Naive thymus-derived CD8-positive, alpha-beta T cell (primary cell): Measurements from ENCODE around the gene TMIGD3. TPM values are rescaled to one million over a fixed set of nuclear protein-coding genes. Genes with fewer than 3 reads are reported as not detected.

Experiments
- ATAC-seq, 2 donors: fragments of 150-1000 bp; cut with Tn5 transposase in 1 of 2; sonication (Bioruptor Pico), chemical (Tn5 transposase) in 1 of 2; 1 replicate in 1 of 2; 2 replicates in 1 of 2; pipeline ENCODE4 v1.10.0; 2021; ENCODE audit warnings: mild to moderate bottlenecking in 2 of 2, moderate library complexity in 2 of 2
- POLR2A ChIA-PET: fragments of 350-600 bp; sonication (Branson Sonifier 250); formaldehyde crosslinking; loops from one replicate; lab custom pipeline; 2021; ENCODE audit warnings: antibody characterized with exemption; lab: Charles Lee
- DNase-seq, 10 donors: peaks; one replicate each; pipeline versions ENCODE4 v3.0.0 to v3.0.0-alpha.2; 2020 to 2022
- H3K27ac Mint-ChIP-seq, 10 donors: one replicate each; pipeline ENCODE4 v1.8.0; 2020 to 2022; ENCODE audit warnings: mild to moderate bottlenecking in 10 of 10, mixed read lengths in 10 of 10, moderate library complexity in 4 of 10, inconsistent platforms in 1 of 10
- H3K27me3 Mint-ChIP-seq, 5 donors: one replicate each; pipeline ENCODE4 v1.8.0; 2021 to 2022; ENCODE audit warnings: mixed read lengths in 5 of 5
- H3K36me3 Mint-ChIP-seq, 3 donors: one replicate each; pipeline ENCODE4 v1.8.0; 2020 to 2022; ENCODE audit warnings: mixed read lengths in 3 of 3, mild to moderate bottlenecking in 2 of 3, inconsistent platforms in 1 of 3
- H3K4me1 Mint-ChIP-seq, 4 donors: one replicate each; pipeline ENCODE4 v1.8.0; 2021 to 2022; ENCODE audit warnings: mixed read lengths in 4 of 4
- H3K4me3 Mint-ChIP-seq, 10 donors: one replicate each; pipeline ENCODE4 v1.8.0; 2020 to 2022; ENCODE audit warnings: mild to moderate bottlenecking in 10 of 10, mixed read lengths in 10 of 10, moderate library complexity in 6 of 10, inconsistent platforms in 1 of 10
- H3K9me3 Mint-ChIP-seq, 9 donors: one replicate each; pipeline ENCODE4 v1.8.0; 2020 to 2022; ENCODE audit warnings: mixed read lengths in 9 of 9, mild to moderate bottlenecking in 3 of 9, inconsistent platforms in 1 of 9, moderate library complexity in 1 of 9
- polyA plus RNA-seq, 3 donors: library from polyadenylated mRNA; unstranded; fragments of 300-500 nt; fragmentation: Illumina TruSeq; gene quantifications; one replicate each; pipeline ENCODE4 v1.2.3, GENCODE V29; 2021
- total RNA-seq, 8 experiments: library from RNA in 2 of 8; stranded (reverse) in 2 of 8; gene quantifications; one replicate each; pipeline ENCODE4 v1.2.3 and lab custom pipeline; 2021 to 2026

The TMIGD3 gene
- total and polyA plus RNA-seq, 5 experiments from 2014 or later = not detected

GRCh38 chr1:111454859-111455641, 48.4 kb downstream of the TMIGD3 start:
- Mint-ChIP-seq H3K4me3 (peak overlapping the region in 1 of 10 donors; percentile 31), H3K27me3 (no peaks in the 10 kb centered on the region), H3K27ac (peak overlapping the region in 8 of 10 donors; percentile 5 to 60 (median 48)), H3K36me3 (peaks cover 8 to 86% (median 28%) of the 10 kb centered on the region in 3 donors), H3K9me3 (no peaks in the 10 kb centered on the region), H3K4me1 (peaks cover 26 to 69% (median 62%) of the 10 kb centered on the region in 4 donors)
- ATAC-seq (no peak), DNase-seq (no peak)
- POLR2A ChIA-PET = no interaction called here

GRCh38 chr1:111453706-111454105, 49.7 kb downstream of the TMIGD3 start:
- H3K36me3 Mint-ChIP-seq = peaks cover 14 to 77% (median 22%) of the 10 kb centered on the region in 3 donors
- no peak for ATAC-seq
- POLR2A ChIA-PET = no interaction called here
- H3K9me3 Mint-ChIP-seq = no peaks in the 10 kb centered on the region
- H3K4me1 Mint-ChIP-seq = peaks cover 34 to 82% (median 70%) of the 10 kb centered on the region in 4 donors
- peak overlapping the region in 1 of 10 donors; percentile 2 for H3K4me3 Mint-ChIP-seq
- no peak for DNase-seq
- no peaks in the 10 kb centered on the region for H3K27me3 Mint-ChIP-seq
- peak overlapping the region in 5 of 10 donors; percentile 28 to 72 (median 33) for H3K27ac Mint-ChIP-seq

- no peaks in the 10 kb centered on the region for H3K9me3 Mint-ChIP-seq
- H3K36me3 Mint-ChIP-seq = peaks cover 14 to 66% (median 22%) of the 10 kb centered on the region in 3 donors
- ATAC-seq = no peak
- POLR2A ChIA-PET = interaction anchor here (0.6 to 1.8 kb wide), 3 partner anchors 12 to 56 kb away, joined by 3 to 6 read pairs (median 3); no protein-coding TSS in a partner anchor
- H3K27ac Mint-ChIP-seq = peak overlapping the region in 4 of 10 donors; percentile 19 to 100 (median 62)
- peak overlapping the region in 3 of 10 donors; percentile 24 to 33 (median 31) for H3K4me3 Mint-ChIP-seq
- H3K27me3 Mint-ChIP-seq = no peaks in the 10 kb centered on the region
- DNase-seq = no peak
- peaks cover 37 to 82% (median 79%) of the 10 kb centered on the region in 4 donors for H3K4me1 Mint-ChIP-seq
Measured at GRCh38 chr1:111452581-111452980, 50.9 kb downstream of the TMIGD3 start.

- Mint-ChIP-seq H3K36me3 (peaks cover 14 to 59% (median 21%) of the 10 kb centered on the region in 3 donors), H3K27me3 (no peaks in the 10 kb centered on the region), H3K9me3 (no peaks in the 10 kb centered on the region), H3K4me1 (peaks cover 41 to 89% (median 87%) of the 10 kb centered on the region in 4 donors), H3K27ac (peak overlapping the region; percentile 98 to 100 (median 99)), H3K4me3 (peak overlapping the region; percentile 94 to 100 (median 100))
- POLR2A ChIA-PET = interaction anchor here (0.8 to 2.5 kb wide), 7 partner anchors 12 to 270 kb away, joined by 3 to 32 read pairs (median 4); no protein-coding TSS in a partner anchor
- ATAC-seq (no peak), DNase-seq (no peak)
Measured at GRCh38 chr1:111450185-111450584, 53.2 kb downstream of the TMIGD3 start.

- POLR2A ChIA-PET = interaction anchor here (0.8 to 2.5 kb wide), 11 partner anchors 9 to 270 kb away, joined by 3 to 32 read pairs (median 5); partner anchors contain the start of gene C1orf162
Measured at GRCh38 chr1:111449703-111450017, 53.8 kb downstream of the TMIGD3 start.

GRCh38 chr1:111448918-111449702, 54.3 kb downstream of the TMIGD3 start, which contains the start of the genes ATP5PB and WDR77:
ATP5PB (plus strand) TSS chr1:111449464; CDS start chr1:111449542, 78 bp downstream.
WDR77 (minus strand) TSS chr1:111449256; CDS start chr1:111449169, 87 bp downstream.
- Mint-ChIP-seq H3K4me3 (peak within 1 kb of the TSS; percentile 94 to 100 (median 100)), H3K27me3 (no peaks in the 10 kb centered on the region), H3K4me1 (peaks cover 39 to 84% (median 79%) of the 10 kb centered on the region in 4 donors), H3K36me3 (peaks cover 14 to 59% (median 16%) of the 10 kb centered on the region in 3 donors), H3K9me3 (no peaks in the 10 kb centered on the region), H3K27ac (peak within 1 kb of the TSS; percentile 98 to 100 (median 99))
- peak; percentile 93 to 95 for ATAC-seq
- POLR2A ChIA-PET = interaction anchor here (0.7 to 2.5 kb wide), 15 partner anchors 9 to 257 kb away, joined by 3 to 32 read pairs (median 5); partner anchors contain the start of gene C1orf162
- peak; percentile 71 to 96 (median 92) for DNase-seq

More at GRCh38 chr1:111449703-111450017, 53.8 kb downstream of the TMIGD3 start:
- no peak for DNase-seq
- peaks cover 14 to 59% (median 21%) of the 10 kb centered on the region in 3 donors for H3K36me3 Mint-ChIP-seq
- peaks cover 38 to 89% (median 84%) of the 10 kb centered on the region in 4 donors for H3K4me1 Mint-ChIP-seq
- peak overlapping the region; percentile 94 to 100 (median 100) for H3K4me3 Mint-ChIP-seq
- peak overlapping the region; percentile 98 to 100 (median 99) for H3K27ac Mint-ChIP-seq
- no peak for ATAC-seq
- no peaks in the 10 kb centered on the region for H3K27me3 Mint-ChIP-seq
- no peaks in the 10 kb centered on the region for H3K9me3 Mint-ChIP-seq

- DNase-seq (peak in 2 of 10 donors; percentile 17), ATAC-seq (peak; percentile 38 to 45)
- Mint-ChIP-seq H3K9me3 (no peaks in the 10 kb centered on the region), H3K27ac (peak overlapping the region; percentile 84 to 100 (median 98)), H3K36me3 (peaks cover 14 to 59% (median 16%) of the 10 kb centered on the region in 3 donors), H3K4me1 (peaks cover 43 to 78% (median 73%) of the 10 kb centered on the region in 4 donors), H3K27me3 (no peaks in the 10 kb centered on the region), H3K4me3 (peak overlapping the region; percentile 94 to 100 (median 100))
- POLR2A ChIA-PET = interaction anchor here (0.7 to 2.5 kb wide), 14 partner anchors 8 to 257 kb away, joined by 3 to 32 read pairs (median 5); partner anchors contain the start of gene C1orf162
Measured at GRCh38 chr1:111448482-111448917, 54.9 kb downstream of the TMIGD3 start.

GRCh38 chr1:111446967-111447892, 56.2 kb downstream of the TMIGD3 start:
- Mint-ChIP-seq H3K36me3 (peaks cover 14 to 63% (median 19%) of the 10 kb centered on the region in 3 donors), H3K4me3 (peak overlapping the region; percentile 94 to 100 (median 100)), H3K27ac (peak overlapping the region; percentile 65 to 100 (median 98)), H3K27me3 (no peaks in the 10 kb centered on the region), H3K4me1 (peaks cover 39 to 69% (median 66%) of the 10 kb centered on the region in 4 donors), H3K9me3 (no peaks in the 10 kb centered on the region)
- DNase-seq (no peak), ATAC-seq (no peak)
- POLR2A ChIA-PET = interaction anchor here (0.6 to 0.7 kb wide), 2 partner anchors 281 to 309 kb away, joined by 3 read pairs; no protein-coding TSS in a partner anchor

GRCh38 chr1:111446546-111446945, 56.9 kb downstream of the TMIGD3 start:
- H3K4me3 Mint-ChIP-seq = peak overlapping the region in 9 of 10 donors; percentile 15 to 100 (median 94)
- H3K36me3 Mint-ChIP-seq = peaks cover 14 to 64% (median 18%) of the 10 kb centered on the region in 3 donors
- ATAC-seq = no peak
- no peaks in the 10 kb centered on the region for H3K9me3 Mint-ChIP-seq
- POLR2A ChIA-PET = no interaction called here
- H3K27me3 Mint-ChIP-seq = no peaks in the 10 kb centered on the region
- DNase-seq = no peak
- H3K27ac Mint-ChIP-seq = peak overlapping the region; percentile 48 to 99 (median 88)
- peaks cover 38 to 70% (median 66%) of the 10 kb centered on the region in 4 donors for H3K4me1 Mint-ChIP-seq

- Mint-ChIP-seq H3K27me3 (no peaks in the 10 kb centered on the region), H3K4me1 (peaks cover 24 to 56% (median 48%) of the 10 kb centered on the region in 4 donors), H3K9me3 (no peaks in the 10 kb centered on the region), H3K27ac (peak overlapping the region in 4 of 10 donors; percentile 14 to 81 (median 25)), H3K36me3 (peaks cover 2 to 73% (median 17%) of the 10 kb centered on the region in 3 donors), H3K4me3 (no peak overlapping the region)
- no peak for DNase-seq
- no peak for ATAC-seq
- POLR2A ChIA-PET = interaction anchor here (0.6 kb wide), 1 partner anchor 105 kb away, joined by 3 read pairs; no protein-coding TSS in a partner anchor
Measured at GRCh38 chr1:111444031-111444430, 59.4 kb downstream of the TMIGD3 start.

GRCh38 chr1:111442457-111442856, 61.0 kb downstream of the TMIGD3 start:
- Mint-ChIP-seq H3K4me1 (peaks cover 20 to 46% (median 37%) of the 10 kb centered on the region in 4 donors), H3K9me3 (no peaks in the 10 kb centered on the region), H3K36me3 (peaks cover 0 to 83% (median 17%) of the 10 kb centered on the region in 3 donors), H3K4me3 (no peak overlapping the region), H3K27me3 (no peaks in the 10 kb centered on the region), H3K27ac (peak overlapping the region in 8 of 10 donors; percentile 38 to 89 (median 86))
- ATAC-seq = no peak
- POLR2A ChIA-PET = no interaction called here
- no peak for DNase-seq
